ENCODE measurements around the gene LRP1-AS. TPM values are rescaled to one million over a fixed set of nuclear protein-coding genes. Genes with fewer than 3 reads are reported as not detected.

Gene LRP1-AS
- total RNA-seq, 1 donor from 2014 or later: not detected

- Mint-ChIP-seq H3K4me3 (ENCODE audit: low read depth) (no peak overlapping the region), H3K4me1 (ENCODE audit: low read depth) (no peaks in the 10 kb centered on the region), H3K9me3 (no peaks in the 10 kb centered on the region), H3K36me3 (ENCODE audit: low read depth) (no peaks in the 10 kb centered on the region), H3K27me3 (ENCODE audit: low read depth) (peaks cover 2% of the 10 kb centered on the region), H3K27ac (no peak overlapping the region)
- intact Hi-C loops (cut with micrococcal nuclease): no loop called here
- DNase-seq (ENCODE audit: low spot score): no peak
Measured at GRCh38 chr12:57139796-57140649, 7.4 kb downstream of the LRP1-AS start.

DNA sequence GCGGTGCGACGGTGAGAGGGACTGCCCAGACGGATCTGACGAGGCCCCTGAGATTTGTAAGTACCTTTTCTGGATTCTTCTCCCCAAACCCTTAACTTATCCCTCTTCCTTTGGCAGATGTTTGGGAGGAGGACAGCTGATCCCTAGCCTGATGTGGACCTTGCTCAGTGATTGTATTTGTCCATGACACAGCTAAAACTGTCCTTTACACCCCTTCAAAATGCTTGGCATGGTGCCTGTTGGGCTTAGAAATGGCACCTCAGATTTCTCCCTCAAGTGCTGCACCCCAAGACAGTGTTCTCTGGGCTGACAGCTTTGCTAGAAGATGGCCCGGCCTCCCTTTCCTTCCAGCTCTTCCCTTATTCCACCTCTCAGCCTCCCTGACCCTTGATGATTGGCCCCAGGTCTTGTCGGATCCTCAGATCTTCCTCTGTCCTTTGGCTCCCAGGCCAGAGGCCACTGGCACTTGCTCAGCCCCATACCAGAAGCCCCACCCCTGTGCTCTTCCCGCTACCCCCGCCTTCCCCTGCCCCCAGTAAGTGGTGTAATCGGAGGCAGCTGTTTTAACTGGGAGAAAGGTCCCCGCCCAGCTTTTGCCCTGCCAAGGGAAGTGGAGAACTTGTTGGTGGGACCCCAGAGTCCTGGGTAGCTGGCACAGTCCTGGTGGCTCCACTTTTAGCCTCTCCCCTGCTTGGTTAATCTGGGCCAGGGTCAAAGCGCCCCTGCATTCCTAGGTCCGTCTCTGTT is 8.7 kb downstream of the LRP1-AS start:
- no peaks in the 10 kb centered on the region for H3K9me3 Mint-ChIP-seq
- H3K27ac Mint-ChIP-seq: no peak overlapping the region
- H3K27me3 Mint-ChIP-seq (ENCODE audit: low read depth): peaks cover 7% of the 10 kb centered on the region
- intact Hi-C loops (cut with micrococcal nuclease): no loop called here
- no peak overlapping the region for H3K4me3 Mint-ChIP-seq (ENCODE audit: low read depth)
- H3K4me1 Mint-ChIP-seq (ENCODE audit: low read depth): no peaks in the 10 kb centered on the region
- no peaks in the 10 kb centered on the region for H3K36me3 Mint-ChIP-seq (ENCODE audit: low read depth)
- no peak for DNase-seq (ENCODE audit: low spot score)

DNA sequence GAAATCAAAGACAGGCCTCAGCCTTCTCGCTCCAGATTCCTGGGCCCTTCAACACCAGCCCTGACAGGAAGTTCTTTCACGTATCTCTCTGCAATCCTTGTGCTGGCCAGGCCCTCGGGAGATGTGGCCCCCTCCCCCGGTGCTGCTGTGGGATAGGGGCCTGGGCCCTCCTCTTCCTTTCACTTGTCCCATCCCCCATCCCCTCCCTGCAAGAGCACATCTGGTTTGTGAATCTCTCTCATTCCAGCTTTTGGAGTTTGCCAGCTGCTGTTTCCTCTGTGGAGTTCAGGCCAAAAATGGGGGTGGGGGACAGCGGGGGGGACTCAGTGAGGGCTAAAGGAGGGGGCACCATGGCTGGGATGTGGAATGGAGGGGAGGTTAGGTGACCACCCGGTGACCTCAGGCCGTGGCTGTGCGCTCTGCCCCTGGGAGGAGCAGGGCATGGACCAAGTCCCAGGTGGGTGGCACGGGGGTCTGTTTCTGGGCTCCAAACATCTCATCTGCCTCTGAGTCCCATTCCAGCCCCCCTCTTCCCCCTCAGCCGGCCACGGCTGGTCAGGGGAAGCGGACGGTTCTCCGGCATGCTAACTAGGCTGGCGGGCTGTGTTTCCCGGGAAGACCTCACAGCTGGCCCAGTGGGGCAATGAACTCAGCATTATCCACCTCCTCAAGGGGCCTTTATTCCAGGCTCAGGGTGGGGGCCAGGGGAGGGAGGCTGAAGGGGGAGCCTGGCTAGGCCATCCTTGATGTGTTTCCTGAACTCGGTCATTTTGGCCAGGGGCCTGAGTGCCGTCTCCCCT is 11.7 kb downstream of the LRP1-AS start:
- Mint-ChIP-seq H3K36me3 (ENCODE audit: low read depth) (no peaks in the 10 kb centered on the region), H3K9me3 (no peaks in the 10 kb centered on the region), H3K4me3 (ENCODE audit: low read depth) (no peak overlapping the region), H3K4me1 (ENCODE audit: low read depth) (no peaks in the 10 kb centered on the region), H3K27me3 (ENCODE audit: low read depth) (peaks cover 22% of the 10 kb centered on the region), H3K27ac (no peak overlapping the region)
- DNase-seq (ENCODE audit: low spot score): no peak
- intact Hi-C loops (cut with micrococcal nuclease): no loop called here

DNA sequence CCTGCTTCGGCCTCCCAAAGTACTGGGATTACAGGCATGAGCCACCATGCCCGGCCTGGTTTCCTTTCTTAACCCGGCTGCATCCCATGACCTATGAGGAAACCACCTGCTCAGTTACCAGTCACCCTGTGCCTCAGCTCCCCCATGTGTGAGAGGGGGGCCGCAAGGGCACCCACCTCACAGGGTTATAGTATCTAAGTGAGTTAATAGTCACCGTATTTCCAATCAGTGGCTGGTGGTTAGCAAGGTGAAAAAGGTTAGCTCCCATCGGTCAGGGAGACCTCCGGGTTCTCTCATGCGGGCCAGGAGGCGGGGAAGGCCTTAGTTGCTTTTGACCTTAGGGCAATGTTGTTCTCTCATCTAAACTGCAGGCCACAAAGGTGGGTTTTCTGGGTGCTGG is 12.5 kb downstream of the LRP1-AS start:
- Mint-ChIP-seq H3K36me3 (ENCODE audit: low read depth) (no peaks in the 10 kb centered on the region), H3K4me3 (ENCODE audit: low read depth) (no peak overlapping the region), H3K4me1 (ENCODE audit: low read depth) (peaks cover under 1% of the 10 kb centered on the region), H3K27ac (no peak overlapping the region), H3K9me3 (no peaks in the 10 kb centered on the region), H3K27me3 (ENCODE audit: low read depth) (peaks cover 29% of the 10 kb centered on the region)
- intact Hi-C loops (cut with micrococcal nuclease): no loop called here
- no peak for DNase-seq (ENCODE audit: low spot score)

GRCh38 chr12:57133916-57134315 is 13.5 kb downstream of the LRP1-AS start:
- Mint-ChIP-seq H3K27me3 (ENCODE audit: low read depth) (peaks cover 32% of the 10 kb centered on the region), H3K4me1 (ENCODE audit: low read depth) (peaks cover 5% of the 10 kb centered on the region), H3K27ac (no peak overlapping the region), H3K9me3 (no peaks in the 10 kb centered on the region), H3K4me3 (ENCODE audit: low read depth) (no peak overlapping the region), H3K36me3 (ENCODE audit: low read depth) (no peaks in the 10 kb centered on the region)
- no peak for DNase-seq (ENCODE audit: low spot score)
- intact Hi-C loops (cut with micrococcal nuclease): no loop called here

DNA sequence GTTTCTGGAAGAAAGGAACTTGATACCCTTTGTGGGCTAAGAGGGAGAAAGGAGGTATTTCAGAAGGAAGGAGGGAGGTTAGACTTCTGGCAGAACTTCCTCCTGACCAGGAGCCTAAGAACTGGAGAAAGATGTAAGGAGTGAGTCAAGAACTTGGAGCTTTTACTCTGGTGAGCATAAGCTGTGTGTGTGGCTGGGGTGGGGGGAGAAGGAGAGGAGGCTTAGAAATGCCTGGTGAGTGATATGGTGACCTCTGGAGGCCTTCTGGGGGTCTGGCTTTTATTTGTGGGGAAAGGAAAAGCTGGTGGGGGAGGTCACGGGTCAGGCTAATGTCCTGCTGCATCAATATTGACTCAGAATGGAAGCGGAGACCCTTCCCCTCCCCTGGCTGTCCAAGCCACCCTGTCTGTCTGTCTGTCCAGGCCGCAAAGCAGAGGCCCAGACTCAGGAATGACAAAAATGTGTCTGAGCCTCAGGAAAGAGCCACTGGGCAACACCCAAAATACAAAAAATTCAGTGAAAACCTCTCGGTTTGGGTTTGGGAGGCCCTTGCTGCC is 14.3 kb downstream of the LRP1-AS start:
- H3K4me3 Mint-ChIP-seq (ENCODE audit: low read depth): no peak overlapping the region
- no peak overlapping the region for H3K27ac Mint-ChIP-seq
- H3K36me3 Mint-ChIP-seq (ENCODE audit: low read depth): no peaks in the 10 kb centered on the region
- H3K27me3 Mint-ChIP-seq (ENCODE audit: low read depth): peaks cover 32% of the 10 kb centered on the region
- intact Hi-C loops (cut with micrococcal nuclease): no loop called here
- no peaks in the 10 kb centered on the region for H3K9me3 Mint-ChIP-seq
- no peak for DNase-seq (ENCODE audit: low spot score)
- peaks cover 5% of the 10 kb centered on the region for H3K4me1 Mint-ChIP-seq (ENCODE audit: low read depth)

- Mint-ChIP-seq H3K27ac (no peak overlapping the region), H3K36me3 (ENCODE audit: low read depth) (no peaks in the 10 kb centered on the region), H3K4me1 (ENCODE audit: low read depth) (peaks cover 7% of the 10 kb centered on the region), H3K4me3 (ENCODE audit: low read depth) (no peak overlapping the region), H3K27me3 (ENCODE audit: low read depth) (peaks cover 32% of the 10 kb centered on the region), H3K9me3 (no peaks in the 10 kb centered on the region)
- no peak for DNase-seq (ENCODE audit: low spot score)
- intact Hi-C loops (cut with micrococcal nuclease): no loop called here
Measured at GRCh38 chr12:57131896-57132744, 15.3 kb downstream of the LRP1-AS start.

GRCh38 chr12:57130941-57131340 is 16.5 kb downstream of the LRP1-AS start:
- H3K36me3 Mint-ChIP-seq (ENCODE audit: low read depth): no peaks in the 10 kb centered on the region
- peaks cover 42% of the 10 kb centered on the region for H3K27me3 Mint-ChIP-seq (ENCODE audit: low read depth)
- H3K4me3 Mint-ChIP-seq (ENCODE audit: low read depth): no peak overlapping the region

GRCh38 chr12:57129889-57130288 is 17.5 kb downstream of the LRP1-AS start:
- Mint-ChIP-seq H3K36me3 (ENCODE audit: low read depth) (no peaks in the 10 kb centered on the region), H3K27ac (no peak overlapping the region), H3K4me3 (ENCODE audit: low read depth) (peak overlapping the region; percentile 41), H3K9me3 (no peaks in the 10 kb centered on the region), H3K4me1 (ENCODE audit: low read depth) (peaks cover 12% of the 10 kb centered on the region), H3K27me3 (ENCODE audit: low read depth) (peaks cover 45% of the 10 kb centered on the region)
- intact Hi-C loops (cut with micrococcal nuclease): loop anchor here (5.0 kb wide), 1 partner anchor 123 kb away; the partner anchor contains the start of gene ZBTB39
- no peak for DNase-seq (ENCODE audit: low spot score)

More at GRCh38 chr12:57130941-57131340, 16.5 kb downstream of the LRP1-AS start:
- no peak overlapping the region for H3K27ac Mint-ChIP-seq
- intact Hi-C loops (cut with micrococcal nuclease): no loop called here
- H3K4me1 Mint-ChIP-seq (ENCODE audit: low read depth): peaks cover 12% of the 10 kb centered on the region
- DNase-seq (ENCODE audit: low spot score): no peak
- no peaks in the 10 kb centered on the region for H3K9me3 Mint-ChIP-seq

- peaks cover 50% of the 10 kb centered on the region for H3K27me3 Mint-ChIP-seq (ENCODE audit: low read depth)
- no peaks in the 10 kb centered on the region for H3K36me3 Mint-ChIP-seq (ENCODE audit: low read depth)
- H3K27ac Mint-ChIP-seq: no peak overlapping the region
- intact Hi-C loops (cut with micrococcal nuclease): loop anchor here (5.0 kb wide), 1 partner anchor 122 kb away; the partner anchor contains the start of gene ZBTB39
- H3K4me3 Mint-ChIP-seq (ENCODE audit: low read depth): peak overlapping the region; percentile 41
- H3K9me3 Mint-ChIP-seq: peaks cover under 1% of the 10 kb centered on the region
- DNase-seq (ENCODE audit: low spot score): no peak
- H3K4me1 Mint-ChIP-seq (ENCODE audit: low read depth): peaks cover 12% of the 10 kb centered on the region
Measured at GRCh38 chr12:57129321-57129842, 18.0 kb downstream of the LRP1-AS start.

- Mint-ChIP-seq H3K27ac (no peak overlapping the region), H3K9me3 (peaks cover 8% of the 10 kb centered on the region), H3K4me3 (ENCODE audit: low read depth) (peak overlapping the region; percentile 3), H3K4me1 (ENCODE audit: low read depth) (peaks cover 12% of the 10 kb centered on the region), H3K27me3 (ENCODE audit: low read depth) (peaks cover 48% of the 10 kb centered on the region), H3K36me3 (ENCODE audit: low read depth) (peaks cover 3% of the 10 kb centered on the region)
- intact Hi-C loops (cut with micrococcal nuclease): loop anchor here (5.0 kb wide), 1 partner anchor 121 kb away; the partner anchor contains the start of gene ZBTB39
- DNase-seq (ENCODE audit: low spot score): no peak
Measured at GRCh38 chr12:57128519-57129247, 18.7 kb downstream of the LRP1-AS start.
